Fibroblast of mammary gland (primary cell): ENCODE measurements around the gene LAMB2.

Source experiments
- DNase-seq: peaks from one replicate; pipeline ENCODE4 v3.0.0-alpha.2; 2010; ENCODE audit warnings: low read depth
- H3K4me3 ChIP-seq: 2 replicates; pipeline ENCODE4 v1.5.1; 2011; ENCODE audit warnings: low read depth, mild to moderate bottlenecking, low read length, moderate library complexity; ENCODE audit not compliant: control insufficient read depth
- TF ChIP-seq, protein P1 (sequence below): conservative IDR thresholded peaks from 2 replicates; pipeline ENCODE4 v1.5.1; 2011; ENCODE audit warnings: low read depth, low read length, inconsistent platforms; ENCODE audit not compliant: control insufficient read depth, insufficient read depth

Gene LAMB2

DNA sequence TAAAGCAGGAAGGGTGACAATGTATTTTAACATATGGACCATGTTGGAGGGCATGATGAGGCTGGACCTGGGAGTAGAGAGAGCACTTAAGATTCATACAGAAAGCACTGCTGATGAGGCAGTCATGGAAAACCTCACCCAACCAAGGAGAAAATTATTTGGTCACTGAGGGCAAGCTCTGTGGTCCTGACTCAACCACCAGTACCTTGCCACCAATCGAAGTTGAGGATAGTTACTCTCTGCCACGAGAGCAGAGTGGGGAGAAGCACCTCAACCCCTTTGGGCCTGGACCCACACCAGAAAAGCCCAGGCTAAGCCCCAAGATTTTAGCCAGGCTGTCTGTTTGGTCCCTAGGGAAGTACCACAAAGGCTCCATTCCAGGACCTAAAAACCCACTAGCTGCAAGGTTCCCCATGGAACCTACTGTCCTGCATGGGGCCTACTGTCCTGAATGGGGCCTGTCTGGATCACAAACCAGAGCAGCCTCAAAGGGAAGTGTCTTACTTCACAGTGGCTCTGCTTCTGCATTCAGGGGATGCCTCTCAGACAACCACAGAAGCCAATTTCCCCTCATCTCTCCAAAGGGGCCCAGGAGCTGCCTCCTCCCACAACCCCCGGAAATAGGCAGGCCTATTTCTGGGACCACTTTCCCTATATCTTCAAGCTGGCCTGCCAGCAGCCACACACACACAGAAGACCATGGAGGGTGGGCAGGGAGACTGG lies 29.1 kb upstream of the LAMB2 start:
- no peak overlapping the region for H3K4me3 ChIP-seq
- TF ChIP-seq, protein P1, sequence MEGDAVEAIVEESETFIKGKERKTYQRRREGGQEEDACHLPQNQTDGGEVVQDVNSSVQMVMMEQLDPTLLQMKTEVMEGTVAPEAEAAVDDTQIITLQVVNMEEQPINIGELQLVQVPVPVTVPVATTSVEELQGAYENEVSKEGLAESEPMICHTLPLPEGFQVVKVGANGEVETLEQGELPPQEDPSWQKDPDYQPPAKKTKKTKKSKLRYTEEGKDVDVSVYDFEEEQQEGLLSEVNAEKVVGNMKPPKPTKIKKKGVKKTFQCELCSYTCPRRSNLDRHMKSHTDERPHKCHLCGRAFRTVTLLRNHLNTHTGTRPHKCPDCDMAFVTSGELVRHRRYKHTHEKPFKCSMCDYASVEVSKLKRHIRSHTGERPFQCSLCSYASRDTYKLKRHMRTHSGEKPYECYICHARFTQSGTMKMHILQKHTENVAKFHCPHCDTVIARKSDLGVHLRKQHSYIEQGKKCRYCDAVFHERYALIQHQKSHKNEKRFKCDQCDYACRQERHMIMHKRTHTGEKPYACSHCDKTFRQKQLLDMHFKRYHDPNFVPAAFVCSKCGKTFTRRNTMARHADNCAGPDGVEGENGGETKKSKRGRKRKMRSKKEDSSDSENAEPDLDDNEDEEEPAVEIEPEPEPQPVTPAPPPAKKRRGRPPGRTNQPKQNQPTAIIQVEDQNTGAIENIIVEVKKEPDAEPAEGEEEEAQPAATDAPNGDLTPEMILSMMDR = no peak
- DNase-seq = no peak

DNA sequence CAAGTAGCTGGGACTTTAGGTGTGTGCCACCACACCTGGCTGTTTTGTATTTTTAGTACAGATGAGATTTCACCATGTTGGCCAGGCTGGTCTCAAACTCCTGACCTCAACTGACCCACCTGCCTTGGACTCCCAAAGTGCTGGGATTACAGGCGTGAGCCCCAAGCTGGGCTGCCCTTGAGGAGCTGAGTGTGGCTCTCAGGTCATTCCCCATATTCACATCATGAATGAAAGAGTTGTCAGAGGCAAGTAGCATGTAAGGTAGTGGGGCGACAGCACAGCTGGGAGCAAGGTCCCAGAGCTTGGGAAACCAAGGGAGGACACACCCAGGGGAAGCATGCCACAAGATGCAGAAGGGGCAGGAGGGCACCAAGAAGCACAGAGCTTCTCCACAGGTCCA lies 28.3 kb upstream of the LAMB2 start:
- no peak for DNase-seq
- TF ChIP-seq, protein P1 = no peak
- H3K4me3 ChIP-seq = no peak overlapping the region

DNA sequence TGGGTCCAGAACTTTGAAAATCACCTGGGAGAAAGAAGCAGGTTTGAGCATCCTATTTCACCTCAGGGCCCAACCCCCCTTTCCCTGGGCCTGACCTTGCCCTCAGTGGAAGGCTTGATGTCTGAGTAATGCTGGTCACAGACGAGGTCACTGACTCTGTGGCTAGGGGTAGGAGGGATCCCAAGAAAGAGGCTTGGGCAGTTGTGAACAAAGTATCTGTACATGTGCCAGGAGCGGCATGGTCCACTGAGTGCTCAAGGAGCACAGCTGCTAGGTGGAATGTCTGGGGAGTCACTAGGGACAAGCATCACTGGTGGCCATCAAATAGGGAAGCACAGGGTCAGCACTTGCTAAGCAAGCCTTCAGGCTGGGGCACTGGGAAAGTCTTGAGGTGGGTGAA lies 25.9 kb upstream of the LAMB2 start:
- TF ChIP-seq, protein P1 = no peak
- no peak overlapping the region for H3K4me3 ChIP-seq
- no peak for DNase-seq

DNA sequence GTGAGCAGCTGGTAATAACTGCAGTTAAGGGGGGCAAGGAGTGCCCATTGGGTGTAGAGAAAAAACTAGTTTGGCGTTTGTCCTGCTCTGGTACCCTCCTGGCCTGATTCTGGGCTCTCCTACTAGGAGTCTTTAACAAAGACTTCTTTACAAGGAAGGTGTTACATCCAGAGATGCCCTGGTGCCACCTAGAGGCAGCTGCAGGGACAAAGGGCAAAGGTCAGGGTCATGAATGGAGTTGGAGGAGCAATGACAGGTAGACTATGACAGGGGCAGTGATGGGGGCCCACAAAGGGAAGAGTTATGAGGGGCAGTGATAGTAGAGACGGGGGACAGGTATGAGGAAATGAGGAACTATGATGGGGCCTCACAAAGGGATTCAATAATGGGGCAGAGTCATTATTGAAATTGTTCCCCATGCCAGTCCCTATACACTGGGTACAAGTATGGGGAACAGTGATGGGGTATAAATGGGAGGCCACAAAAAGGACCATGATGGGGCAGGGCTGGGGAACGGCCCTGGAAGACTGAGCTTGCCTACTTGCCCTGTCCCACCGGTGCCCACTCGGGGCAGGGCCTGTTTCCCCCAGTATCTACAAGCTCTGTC lies 25.4 kb upstream of the LAMB2 start:
- TF ChIP-seq, protein P1 = peak; percentile 32
- DNase-seq = peak; percentile 23
- no peak overlapping the region for H3K4me3 ChIP-seq

DNA sequence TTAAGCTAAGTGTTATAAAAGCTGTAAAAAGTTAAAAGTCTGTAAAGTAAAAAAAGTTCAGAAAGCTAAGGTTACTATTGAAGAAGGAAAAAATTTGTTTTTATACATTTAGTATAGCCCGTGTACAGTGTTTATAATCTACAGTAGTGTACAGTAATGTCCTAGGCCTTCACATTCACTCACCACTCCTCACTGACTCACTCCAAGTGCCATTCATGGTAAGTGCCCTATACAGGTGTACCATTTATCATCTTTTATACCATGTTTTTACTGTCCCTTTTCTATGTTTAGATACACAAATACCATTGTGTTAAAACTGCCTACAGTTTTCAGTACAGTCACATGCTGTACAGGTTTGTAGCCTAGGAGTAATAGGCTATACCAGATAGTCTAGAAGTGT lies 24.4 kb upstream of the LAMB2 start:
- no peak overlapping the region for H3K4me3 ChIP-seq
- no peak for DNase-seq
- TF ChIP-seq, protein P1 = no peak

DNA sequence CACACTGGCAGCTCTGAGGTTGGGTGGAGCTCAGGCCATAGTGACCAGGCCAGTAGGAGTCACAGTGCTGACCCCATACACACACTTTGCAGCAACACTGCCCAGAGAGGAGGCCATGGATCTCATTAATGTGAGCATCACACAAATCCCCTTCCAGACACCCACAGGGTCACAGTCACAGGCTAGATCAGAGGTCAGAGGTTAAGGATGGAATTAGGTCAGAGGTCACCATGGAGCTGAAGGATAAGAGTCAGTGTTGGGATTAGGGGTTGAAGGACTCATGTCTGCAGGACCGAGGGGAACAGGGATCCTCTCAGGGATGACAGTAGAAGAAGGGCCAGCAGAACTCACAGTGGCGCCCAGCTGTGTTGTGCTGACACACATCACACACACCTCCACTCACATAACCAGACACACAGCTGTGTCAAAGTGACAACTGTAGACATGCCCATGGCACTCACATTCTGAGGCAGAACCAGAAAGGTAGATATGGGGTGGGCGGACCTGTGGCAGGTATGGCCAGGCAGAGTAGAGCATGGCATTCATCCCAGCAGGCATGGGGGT lies 20.6 kb upstream of the LAMB2 start:
- DNase-seq = no peak
- TF ChIP-seq, protein P1 = no peak
- no peak overlapping the region for H3K4me3 ChIP-seq
